ENCODE measurements around the gene NFIB.

The NFIB gene

GRCh38 chr9:14209399-14210345 is 104.3 kb downstream of the NFIB start:
- peak; percentile 67 for DNase-seq

- no peak for DNase-seq
Measured at GRCh38 chr9:14207352-14207995, 106.5 kb downstream of the NFIB start.

- DNase-seq = peak; percentile 86
Measured at GRCh38 chr9:14205463-14205862, 108.5 kb downstream of the NFIB start.

GRCh38 chr9:14203356-14204056 is 110.4 kb downstream of the NFIB start:
- no peak for DNase-seq

DNA sequence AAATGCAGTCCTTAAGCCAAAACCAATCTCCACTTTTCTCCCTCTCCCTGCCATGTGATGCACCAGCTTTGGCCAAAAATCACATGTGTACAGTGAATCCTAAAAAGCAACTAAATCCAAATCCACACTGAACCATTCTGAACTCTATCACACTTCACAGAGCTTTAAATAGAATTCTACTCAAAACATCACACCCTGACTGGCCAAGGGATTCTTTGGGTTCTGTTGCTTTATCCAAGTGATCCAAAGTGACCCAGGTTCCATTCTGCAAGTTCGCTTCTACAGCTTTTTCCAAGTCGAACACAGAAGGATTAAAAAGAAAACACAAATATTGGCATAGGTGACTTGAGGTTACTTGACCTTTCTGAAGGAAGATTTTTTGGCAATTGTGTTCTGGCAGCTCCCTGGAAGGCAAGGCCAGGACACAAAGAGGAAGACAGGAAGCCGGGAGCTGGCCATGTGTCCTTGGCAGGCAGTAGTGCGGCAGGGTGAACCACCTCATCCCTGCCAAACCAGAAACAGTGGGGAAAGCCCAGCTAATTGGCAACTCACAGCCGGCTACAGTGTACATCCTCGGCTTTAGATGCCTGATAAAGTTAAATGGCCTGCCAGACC is 115.0 kb downstream of the NFIB start:
- DNase-seq = peak; percentile 15

- peak; percentile 50 for DNase-seq
Measured at GRCh38 chr9:14198047-14198840, 115.7 kb downstream of the NFIB start.

GRCh38 chr9:14197325-14197858 is 116.5 kb downstream of the NFIB start:
- no peak for DNase-seq

DNA sequence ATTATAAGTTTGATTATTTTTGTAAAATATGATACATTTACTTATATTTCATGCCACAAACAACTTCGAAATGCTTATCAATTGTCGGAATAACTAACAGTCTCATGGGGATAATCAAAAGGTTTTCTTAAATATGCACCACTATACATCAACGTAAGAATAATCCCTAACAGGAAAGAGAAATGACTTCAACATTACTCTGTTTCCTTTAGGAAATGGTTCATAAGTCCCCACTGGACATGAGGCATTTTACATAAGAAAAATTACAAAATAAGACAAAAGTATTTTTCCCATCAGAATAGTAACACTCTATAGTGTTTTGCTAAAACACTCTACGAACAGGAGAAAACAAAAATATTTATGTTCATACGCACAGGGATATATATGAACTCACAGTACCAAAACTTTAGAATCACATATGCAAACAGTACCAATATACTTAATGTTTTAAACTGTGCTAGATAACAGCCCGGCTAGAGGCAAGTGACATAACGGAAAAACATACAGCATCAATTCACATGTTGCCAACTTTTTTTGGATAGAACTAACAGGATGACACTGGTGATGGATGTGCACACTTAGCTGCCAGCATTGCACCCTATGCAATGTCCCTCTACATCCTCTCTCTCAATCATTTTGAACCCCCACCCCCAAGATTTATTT is 120.5 kb downstream of the NFIB start:
- DNase-seq = no peak

DNA sequence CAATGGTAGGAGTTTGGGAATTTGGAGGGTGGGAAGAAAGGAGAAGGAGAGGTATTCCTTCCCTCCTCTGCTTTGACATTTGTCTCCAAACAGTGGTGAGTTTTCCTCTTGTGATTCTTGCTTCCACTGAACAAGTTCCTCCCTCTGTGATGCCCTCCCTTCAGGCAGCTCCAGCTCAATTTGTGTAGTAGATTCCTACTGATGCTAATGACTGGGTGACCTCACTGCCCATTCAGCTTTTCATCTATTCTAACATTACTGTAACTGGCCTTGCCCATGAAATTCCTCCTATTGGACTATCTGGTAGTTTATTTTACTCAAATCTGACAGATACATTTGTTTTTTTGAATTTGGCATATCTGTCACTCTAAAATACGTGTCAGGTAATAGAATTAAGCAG is 121.4 kb downstream of the NFIB start:
- DNase-seq = no peak

- no peak for DNase-seq
Measured at GRCh38 chr9:14191512-14191911, 122.4 kb downstream of the NFIB start.

DNA sequence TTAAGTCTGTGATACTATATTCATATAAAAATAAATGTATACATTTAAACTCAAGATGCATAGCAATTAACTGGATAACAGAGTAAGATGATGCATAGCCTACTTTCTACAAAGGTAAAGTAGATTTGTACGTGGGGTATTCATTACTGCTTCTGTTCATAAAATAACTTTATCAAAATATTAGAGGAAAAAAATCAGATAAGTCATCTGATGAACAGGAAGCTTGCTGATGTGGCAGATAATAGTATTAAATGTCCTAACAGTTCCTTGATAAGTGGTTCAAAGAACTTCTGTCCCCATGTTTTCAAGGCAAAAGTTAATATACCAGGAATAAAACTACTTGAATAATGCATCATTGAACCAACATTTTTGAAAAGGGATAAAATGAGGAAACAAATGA is 123.7 kb downstream of the NFIB start:
- no peak for DNase-seq

GRCh38 chr9:14189578-14189977 is 124.4 kb downstream of the NFIB start:
- DNase-seq = no peak

- no peak for DNase-seq
Measured at GRCh38 chr9:14189146-14189545, 124.8 kb downstream of the NFIB start.

- no peak for DNase-seq
Measured at GRCh38 chr9:14188538-14188937, 125.4 kb downstream of the NFIB start.

DNA sequence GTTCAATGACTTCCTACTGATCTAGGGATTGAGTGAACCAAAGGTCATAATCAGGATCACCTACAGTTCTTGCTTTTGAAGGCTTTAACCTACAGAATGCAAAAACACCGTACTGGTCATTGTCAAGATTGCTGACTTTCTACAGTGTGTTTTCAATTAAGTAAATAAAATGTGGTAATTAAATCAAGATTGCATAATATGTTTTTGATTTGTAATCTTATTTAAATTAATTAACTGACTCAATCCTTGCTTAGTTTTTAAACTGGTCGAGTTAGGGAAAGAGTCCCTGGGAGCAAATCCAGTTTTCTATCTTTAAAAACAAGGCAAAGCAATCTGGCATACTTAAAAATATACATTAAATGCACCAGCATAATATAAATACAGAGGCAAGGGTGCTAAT is 125.9 kb downstream of the NFIB start:
- no peak for DNase-seq

GRCh38 chr9:14186096-14186495 is 127.8 kb downstream of the NFIB start:
- DNase-seq = no peak

DNA sequence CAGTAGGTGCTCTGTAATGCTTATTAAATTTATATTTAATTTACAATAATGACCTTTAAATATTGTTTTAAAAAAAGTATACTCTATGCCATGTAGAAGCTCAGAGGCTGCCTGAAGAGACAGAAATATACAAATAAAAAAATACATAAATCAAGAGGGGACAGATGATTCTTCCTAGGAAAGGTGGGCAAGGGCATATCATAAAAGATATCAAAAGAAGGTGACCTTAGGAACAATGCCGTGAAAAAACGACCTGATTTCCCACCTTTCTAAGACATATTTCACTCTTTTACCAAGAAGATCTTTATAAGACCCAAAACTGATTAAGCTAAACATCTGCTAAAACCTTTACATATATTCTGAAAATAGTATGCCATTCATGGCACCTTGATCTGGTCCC is 128.9 kb downstream of the NFIB start:
- DNase-seq = no peak

GRCh38 chr9:14183001-14183400 is 130.9 kb downstream of the NFIB start:
- DNase-seq = no peak

- no peak for DNase-seq
Measured at GRCh38 chr9:14180960-14181537, 132.9 kb downstream of the NFIB start.

DNA sequence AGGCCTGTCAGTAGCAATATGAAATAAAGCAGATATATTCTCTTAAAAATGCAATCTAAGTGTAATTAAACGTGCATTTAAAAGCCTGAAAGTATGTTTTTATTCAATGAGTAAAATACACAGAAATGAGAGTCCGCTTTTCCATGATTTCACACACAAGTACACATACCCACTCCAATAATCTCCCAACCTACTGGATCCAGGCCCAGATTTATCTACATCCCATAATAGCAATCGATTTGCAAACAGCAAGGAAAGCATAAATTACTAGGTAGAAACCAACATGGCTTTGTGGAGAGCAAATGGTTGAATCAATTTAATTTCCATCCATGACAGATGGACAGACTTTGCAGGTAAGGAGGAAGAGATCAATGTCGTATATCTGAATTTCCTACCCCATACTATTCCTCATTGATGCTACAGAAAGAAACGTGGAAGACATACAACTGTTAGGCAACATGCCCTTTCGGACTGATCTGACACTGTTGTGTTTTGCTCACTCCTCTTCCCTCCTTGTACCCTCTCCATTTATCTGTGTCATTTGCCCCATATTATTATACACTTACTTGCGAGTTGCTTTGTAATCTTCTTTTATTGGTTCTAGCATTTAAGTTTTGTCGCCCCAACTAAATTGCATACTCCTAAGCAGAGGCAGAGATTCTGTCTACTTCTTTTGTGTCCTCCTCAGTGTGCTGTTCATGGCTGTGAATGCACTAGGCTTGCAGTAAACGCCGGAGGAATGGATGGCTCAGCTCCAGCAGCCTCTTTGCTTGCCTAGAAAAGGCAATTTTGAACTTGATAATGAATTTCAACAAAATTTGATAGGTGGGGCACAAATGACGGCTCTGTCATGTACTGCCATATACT is 133.6 kb downstream of the NFIB start:
- DNase-seq = no peak
